WTC11 (cell line): ENCODE data around the gene LAMA2. TPM values are rescaled to one million over a fixed set of nuclear protein-coding genes. Genes with fewer than 3 reads are reported as not detected.

Source experiments
- ATAC-seq: fragments of 200-7000 bp; cut with Tn5 transposase; 2 replicates; pipeline ENCODE4 v1.10.0; 2021; ENCODE audit warnings: mild to moderate bottlenecking, moderate library complexity
- CTCF ChIA-PET: fragments of 300-600 bp; sonication (Branson Sonifier 250); formaldehyde crosslinking; loops from one replicate; lab custom pipeline; 2021; ENCODE audit warnings: antibody characterized with exemption; lab: Charles Lee
- POLR2A ChIA-PET: fragments of 350-600 bp; sonication (Branson Sonifier 250); formaldehyde crosslinking; loops from one replicate; lab custom pipeline; 2021; ENCODE audit warnings: antibody characterized with exemption; lab: Charles Lee
- DNase-seq: peaks from one replicate; pipeline ENCODE4 v3.0.0; 2021; ENCODE audit warnings: low spot score
- H3K27ac Mint-ChIP-seq: 2 replicates; pipeline ENCODE4 v1.8.0; 2021; ENCODE audit warnings: mixed read lengths
- H3K27me3 Mint-ChIP-seq: 2 replicates; pipeline ENCODE4 v1.8.0; 2021; ENCODE audit warnings: low read depth, mild to moderate bottlenecking, moderate library complexity, mixed read lengths
- H3K36me3 Mint-ChIP-seq: 2 replicates; pipeline ENCODE4 v1.8.0; 2021; ENCODE audit warnings: mixed read lengths
- H3K4me1 Mint-ChIP-seq: 2 replicates; pipeline ENCODE4 v1.8.0; 2022; ENCODE audit warnings: mixed read lengths
- H3K4me3 Mint-ChIP-seq: 2 replicates; pipeline ENCODE4 v1.8.0; 2021; ENCODE audit warnings: mild to moderate bottlenecking, moderate library complexity, mixed read lengths
- H3K9me3 Mint-ChIP-seq: 2 replicates; pipeline ENCODE4 v1.8.0; 2021; ENCODE audit warnings: mixed read lengths
- ATF1 ChIP-seq: sonication (generic); formaldehyde crosslinking; IDR thresholded peaks from 2 replicates; pipeline ENCODE4 v1.8.1; 2023; ENCODE audit warnings: mild to moderate bottlenecking, moderate library complexity, missing genetic modification reagents
- GTF2I ChIP-seq: fragments of 250-450 bp; sonication (Bioruptor Pico); conservative IDR thresholded peaks from 2 replicates; pipeline ENCODE4 v1.4.0; 2021; ENCODE audit warnings: mild to moderate bottlenecking
- HMGXB4 ChIP-seq: sonication (generic); formaldehyde crosslinking; IDR thresholded peaks from 2 replicates; pipeline ENCODE4 v1.8.1; 2023; ENCODE audit warnings: mild to moderate bottlenecking, moderate library complexity, missing genetic modification reagents
- JUN ChIP-seq: sonication (generic); formaldehyde crosslinking; IDR thresholded peaks from 2 replicates; pipeline ENCODE4 v1.8.0; 2023; ENCODE audit warnings: mild to moderate bottlenecking, missing genetic modification reagents
- MLX ChIP-seq: sonication (generic); formaldehyde crosslinking; IDR thresholded peaks from 2 replicates; pipeline ENCODE4 v1.8.1; 2023; ENCODE audit warnings: mild to moderate bottlenecking, missing genetic modification reagents, moderate library complexity
- NFATC4 ChIP-seq: fragments of 250-450 bp; sonication (Bioruptor Pico); IDR thresholded peaks from 2 replicates; pipeline ENCODE4 v1.9.0; 2021; ENCODE audit warnings: mild to moderate bottlenecking
- NR1H2 ChIP-seq: sonication (generic); formaldehyde crosslinking; IDR thresholded peaks from 2 replicates; pipeline ENCODE4 v1.9.0; 2021; ENCODE audit warnings: mild to moderate bottlenecking, moderate library complexity, missing genetic modification reagents
- PRDM15 ChIP-seq: sonication (generic); formaldehyde crosslinking; IDR thresholded peaks from 2 replicates; pipeline ENCODE4 v1.8.0; 2022; ENCODE audit warnings: missing genetic modification reagents
- SMAD3 ChIP-seq: sonication (generic); formaldehyde crosslinking; IDR thresholded peaks from 2 replicates; pipeline ENCODE4 v1.8.0; 2022; ENCODE audit warnings: missing genetic modification reagents, mild to moderate bottlenecking, borderline replicate concordance
- STAT6 ChIP-seq: sonication (generic); formaldehyde crosslinking; conservative IDR thresholded peaks from 2 replicates; pipeline ENCODE4 v1.8.1; 2023; ENCODE audit warnings: mild to moderate bottlenecking, low read depth, missing genetic modification reagents, moderate library complexity
- ZNF425 ChIP-seq: fragments of 250-450 bp; sonication (Bioruptor Pico); conservative IDR thresholded peaks from 2 replicates; pipeline ENCODE4 v1.9.0; 2021; ENCODE audit warnings: mild to moderate bottlenecking
- ZNF671 ChIP-seq: fragments of 250-450 bp; sonication (Bioruptor Pico); IDR thresholded peaks from 2 replicates; pipeline ENCODE4 v1.8.0; 2021; ENCODE audit warnings: mild to moderate bottlenecking
- total RNA-seq: library from RNA; stranded (reverse); gene quantifications from 3 replicates; pipeline ENCODE4 v1.2.3, GENCODE V29; 2021
- TF ChIP-seq, protein P1 (sequence below): sonication (generic); formaldehyde crosslinking; IDR thresholded peaks from 2 replicates; pipeline ENCODE4 v1.8.0; 2022; ENCODE audit warnings: mild to moderate bottlenecking, missing genetic modification reagents

Gene LAMA2
- total RNA-seq, 1 experiment from 2014 or later = 6.6 TPM

DNA sequence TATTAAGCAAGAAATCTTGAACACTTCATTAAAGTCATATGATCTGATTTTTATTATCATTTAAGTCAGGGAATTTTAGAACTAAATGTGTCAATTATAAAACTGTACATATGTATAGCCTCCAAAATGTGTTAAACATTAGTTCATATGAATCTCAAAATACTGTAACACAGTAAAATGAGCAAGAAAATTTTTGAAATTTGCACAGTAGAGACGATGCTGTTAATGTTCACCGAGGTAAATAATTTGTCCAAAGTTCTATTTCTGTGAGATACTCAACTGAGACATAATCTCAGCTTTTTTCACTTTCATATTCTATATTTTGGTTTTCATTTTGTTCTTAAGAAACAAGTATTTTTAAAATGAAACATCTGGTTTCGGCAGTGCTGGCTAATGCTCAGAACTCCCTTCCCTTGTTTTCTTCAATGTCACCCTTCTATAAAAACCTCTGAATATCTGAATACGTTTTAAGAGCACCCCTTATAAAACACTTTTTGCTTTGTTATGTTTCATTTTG, 353.1 kb downstream of the LAMA2 start (continued):
- TF ChIP-seq, protein P1, sequence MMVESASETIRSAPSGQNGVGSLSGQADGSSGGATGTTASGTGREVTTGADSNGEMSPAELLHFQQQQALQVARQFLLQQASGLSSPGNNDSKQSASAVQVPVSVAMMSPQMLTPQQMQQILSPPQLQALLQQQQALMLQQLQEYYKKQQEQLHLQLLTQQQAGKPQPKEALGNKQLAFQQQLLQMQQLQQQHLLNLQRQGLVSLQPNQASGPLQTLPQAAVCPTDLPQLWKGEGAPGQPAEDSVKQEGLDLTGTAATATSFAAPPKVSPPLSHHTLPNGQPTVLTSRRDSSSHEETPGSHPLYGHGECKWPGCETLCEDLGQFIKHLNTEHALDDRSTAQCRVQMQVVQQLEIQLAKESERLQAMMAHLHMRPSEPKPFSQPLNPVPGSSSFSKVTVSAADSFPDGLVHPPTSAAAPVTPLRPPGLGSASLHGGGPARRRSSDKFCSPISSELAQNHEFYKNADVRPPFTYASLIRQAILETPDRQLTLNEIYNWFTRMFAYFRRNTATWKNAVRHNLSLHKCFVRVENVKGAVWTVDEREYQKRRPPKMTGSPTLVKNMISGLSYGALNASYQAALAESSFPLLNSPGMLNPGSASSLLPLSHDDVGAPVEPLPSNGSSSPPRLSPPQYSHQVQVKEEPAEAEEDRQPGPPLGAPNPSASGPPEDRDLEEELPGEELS = no peak

- no peak for ATAC-seq
- CTCF ChIA-PET = no interaction called here
- POLR2A ChIA-PET = no interaction called here
- TF ChIP-seq MLX (CRISPR knock-in tag) (no peak), ATF1 (CRISPR knock-in tag) (no peak), SMAD3 (CRISPR knock-in tag) (no peak), ZNF425 (no peak), STAT6 (CRISPR knock-in tag) (no peak), ZNF671 (CRISPR knock-in tag) (no peak), GTF2I (CRISPR knock-in tag) (no peak), HMGXB4 (CRISPR knock-in tag) (no peak), JUN (CRISPR knock-in tag) (no peak), NR1H2 (CRISPR knock-in tag) (no peak), PRDM15 (CRISPR knock-in tag) (no peak), NFATC4 (CRISPR knock-in tag) (no peak)
- TF ChIP-seq, all 79 proteins: peak for 0
- H3K4me3 Mint-ChIP-seq = no peak overlapping the region
- H3K36me3 Mint-ChIP-seq = no peaks in the 10 kb centered on the region
- no peak for DNase-seq
- H3K27ac Mint-ChIP-seq = no peak overlapping the region
- H3K4me1 Mint-ChIP-seq = no peaks in the 10 kb centered on the region
- no peaks in the 10 kb centered on the region for H3K9me3 Mint-ChIP-seq
- H3K27me3 Mint-ChIP-seq = no peaks in the 10 kb centered on the region; the same call in 1 of the 2 replicates
Observed at GRCh38 chr6:129238991-129239390, 356.1 kb downstream of the LAMA2 start.
